Psoas muscle (tissue), 8 donors: ENCODE measurements around the gene ASB2. TPM values are rescaled to one million over a fixed set of nuclear protein-coding genes. Genes with fewer than 3 reads are reported as not detected.

Experiments
- ATAC-seq, 4 donors: fragments of 200-7000 bp; cut with Tn5 transposase; one replicate each; pipeline ENCODE4 v1.9.1; 2020; ENCODE audit warnings: moderate library complexity in 3 of 4, mild to moderate bottlenecking in 2 of 4
- DNase-seq, 2 donors: peaks; one replicate each; pipeline ENCODE4 v3.0.0-alpha.2; 2020
- H3K27ac ChIP-seq: fragments of 200-600 bp; one replicate; pipeline ENCODE4 v1.8.0; 2022
- H3K27me3 ChIP-seq, 3 donors: fragments of 200-600 bp in 1 of 3; one replicate each; pipeline versions ENCODE4 v1.6.1 to v1.8.0; 2013 to 2022; ENCODE audit warnings: low read length in 2 of 3, mild to moderate bottlenecking in 2 of 3, moderate library complexity in 1 of 3; ENCODE audit not compliant: insufficient read depth in 3 of 3
- H3K36me3 ChIP-seq, 2 donors: fragments of 200-600 bp in 1 of 2; one replicate each; pipeline versions ENCODE4 v1.6.1 to v1.8.0; 2013 to 2022; ENCODE audit warnings: low read depth in 1 of 2, mild to moderate bottlenecking in 1 of 2, moderate library complexity in 1 of 2; ENCODE audit not compliant: insufficient read depth in 1 of 2
- H3K4me1 ChIP-seq: fragments of 200-600 bp; one replicate; pipeline ENCODE4 v1.8.0; 2022
- H3K4me3 ChIP-seq: fragments of 200-600 bp; one replicate; pipeline ENCODE4 v1.8.0; 2022; ENCODE audit warnings: mild to moderate bottlenecking
- H3K9me3 ChIP-seq: fragments of 200-600 bp; one replicate; pipeline ENCODE4 v1.8.0; 2022
- WGBS, 3 donors: extraction: QIAGEN DNeasy Blood & Tissue Kit; methylation state at CpG; one replicate each; pipeline versions ENCODE4 v1.1.6 to v1.1.7; 2013; 5-methylcytosine and 5-hydroxymethylcytosine counted together
- intact Hi-C, 2 donors: fragments of 100-400 bp; cut with DNase I; formaldehyde crosslinking; loops; one replicate each; pipeline versions ENCODE4 v1.11.0 to v1.14.2; 2022
- polyA plus RNA-seq, 3 donors: library from polyadenylated mRNA; stranded (reverse); fragments of 200-250 nt; gene quantifications; one replicate each; pipeline ENCODE4 v1.2.3, GENCODE V29; 2013
- total RNA-seq, 4 donors: library from RNA; stranded (reverse); fragmentation: NEBNext Ultra II Directional in 2 of 4; extraction: Animal tissue kit (Norgen Biotek cat#: 25700) in 2 of 4; gene quantifications; one replicate each; pipeline versions ENCODE4 v1.2.1 to v1.2.4, GENCODE V29; 2021 to 2023
- TF ChIP-seq, protein P1 (sequence below): fragments of 200-600 bp; IDR thresholded peaks from one replicate; pipeline ENCODE4 v1.8.0; 2022; ENCODE audit warnings: antibody characterized with exemption
- donor health status: healthy with polysubstance abuse.
- donor health status: DM: no; HTN: no; CAD: no; lungs with moderate emphysema.
- donor health status: Bipolar disorder and iron deficiency.
- donor health status: healthy.
- donor health status: DM: yes; HTN: yes; CAD: no.
- donor health status: DM: no; HTN: no; CAD: no.
- donor health status: DM: no; HTN: no; CAD: no.
- donor health status: DM: yes; HTN: yes; CAD: no.

ASB2 gene
- total and polyA plus RNA-seq, 7 donors = 41.2 to 460 (median 230) TPM

DNA sequence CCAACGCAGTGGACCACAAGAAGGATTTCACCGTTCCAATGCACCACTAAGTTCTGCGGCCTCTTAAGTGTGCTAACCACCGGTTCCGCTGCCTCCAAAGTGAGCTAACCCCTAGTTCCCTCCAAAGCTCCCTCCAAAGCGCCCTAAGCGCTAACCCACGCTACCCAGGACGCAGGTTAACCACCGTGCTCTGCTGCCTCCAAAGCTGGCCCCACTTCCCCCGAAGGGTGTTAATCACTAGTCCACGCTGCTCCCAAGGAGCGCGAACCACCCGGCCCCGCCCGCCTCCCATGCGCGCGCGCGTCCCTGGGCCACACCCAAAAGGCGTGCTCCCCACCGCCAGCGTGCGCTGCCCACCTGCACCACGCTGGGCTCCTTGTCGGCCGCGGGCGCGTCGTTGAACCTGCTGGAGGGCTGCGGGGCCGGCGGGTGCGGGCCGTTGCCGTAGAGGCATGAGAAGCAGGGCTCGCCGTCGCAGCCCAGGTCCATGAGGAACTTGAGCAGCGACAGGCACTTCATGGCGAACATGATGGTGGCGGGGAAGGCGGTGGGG is 37.5 kb downstream of the ASB2 start:
- H3K4me1 ChIP-seq = peaks cover 72% of the 10 kb centered on the region
- 61 to 68% (median 68%) methylated on average over 45 to 46 of the region's 46 CpGs for WGBS, 3 donors

DNA sequence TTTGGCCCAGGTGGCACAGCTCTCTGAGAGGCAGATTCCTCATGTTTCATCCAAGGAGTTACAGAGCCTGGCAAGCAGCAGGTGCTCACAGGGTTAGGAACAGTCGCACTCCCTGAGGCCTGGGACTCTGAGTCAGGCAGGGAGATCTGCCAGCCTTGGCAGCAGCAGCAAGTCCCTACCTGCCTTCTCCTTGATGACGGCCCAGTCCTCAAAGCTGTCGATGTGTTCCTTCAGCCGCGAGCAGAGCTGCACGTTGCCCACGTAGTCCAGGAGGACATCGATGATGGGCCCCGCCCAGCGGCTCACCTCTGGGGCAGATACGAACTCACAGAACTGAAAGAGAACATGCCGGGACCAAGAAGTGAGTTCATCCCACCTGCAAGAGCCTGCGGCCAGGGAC is 38.9 kb downstream of the ASB2 start:
- intact Hi-C loops = loop anchor here (5.0 to 10.0 kb wide), 2 partner anchors 200 to 207 kb away; no protein-coding TSS in a partner anchor
- no peaks in the 10 kb centered on the region for H3K9me3 ChIP-seq
- H3K4me3 ChIP-seq = no peak overlapping the region
- no peaks in the 10 kb centered on the region for H3K27me3 ChIP-seq
- H3K27ac ChIP-seq = peak overlapping the region; percentile 98
- 50 to 74% (median 56%) methylated on average over 13 of the region's 13 CpGs for WGBS, 3 donors
- peaks cover 3 to 97% of the 10 kb centered on the region in 2 donors for H3K36me3 ChIP-seq
- peaks cover 62% of the 10 kb centered on the region for H3K4me1 ChIP-seq
- TF ChIP-seq, protein P1, sequence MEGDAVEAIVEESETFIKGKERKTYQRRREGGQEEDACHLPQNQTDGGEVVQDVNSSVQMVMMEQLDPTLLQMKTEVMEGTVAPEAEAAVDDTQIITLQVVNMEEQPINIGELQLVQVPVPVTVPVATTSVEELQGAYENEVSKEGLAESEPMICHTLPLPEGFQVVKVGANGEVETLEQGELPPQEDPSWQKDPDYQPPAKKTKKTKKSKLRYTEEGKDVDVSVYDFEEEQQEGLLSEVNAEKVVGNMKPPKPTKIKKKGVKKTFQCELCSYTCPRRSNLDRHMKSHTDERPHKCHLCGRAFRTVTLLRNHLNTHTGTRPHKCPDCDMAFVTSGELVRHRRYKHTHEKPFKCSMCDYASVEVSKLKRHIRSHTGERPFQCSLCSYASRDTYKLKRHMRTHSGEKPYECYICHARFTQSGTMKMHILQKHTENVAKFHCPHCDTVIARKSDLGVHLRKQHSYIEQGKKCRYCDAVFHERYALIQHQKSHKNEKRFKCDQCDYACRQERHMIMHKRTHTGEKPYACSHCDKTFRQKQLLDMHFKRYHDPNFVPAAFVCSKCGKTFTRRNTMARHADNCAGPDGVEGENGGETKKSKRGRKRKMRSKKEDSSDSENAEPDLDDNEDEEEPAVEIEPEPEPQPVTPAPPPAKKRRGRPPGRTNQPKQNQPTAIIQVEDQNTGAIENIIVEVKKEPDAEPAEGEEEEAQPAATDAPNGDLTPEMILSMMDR = no peak
- peak; percentile 26 to 68 (median 52) for ATAC-seq
- peak; percentile 52 to 89 for DNase-seq

More for the DNA sequence above, 37.5 kb downstream of the ASB2 start:
- TF ChIP-seq, protein P1 = no peak
- H3K36me3 ChIP-seq = peaks cover 3 to 97% of the 10 kb centered on the region in 2 donors
- DNase-seq = no peak
- no peak for ATAC-seq
- H3K4me3 ChIP-seq = no peak overlapping the region
- intact Hi-C loops = loop anchor here (1.0 to 10.0 kb wide), 3 partner anchors 64 to 206 kb away; no protein-coding TSS in a partner anchor
- peak overlapping the region; percentile 98 for H3K27ac ChIP-seq
- no peaks in the 10 kb centered on the region for H3K9me3 ChIP-seq
- H3K27me3 ChIP-seq = no peaks in the 10 kb centered on the region

DNA sequence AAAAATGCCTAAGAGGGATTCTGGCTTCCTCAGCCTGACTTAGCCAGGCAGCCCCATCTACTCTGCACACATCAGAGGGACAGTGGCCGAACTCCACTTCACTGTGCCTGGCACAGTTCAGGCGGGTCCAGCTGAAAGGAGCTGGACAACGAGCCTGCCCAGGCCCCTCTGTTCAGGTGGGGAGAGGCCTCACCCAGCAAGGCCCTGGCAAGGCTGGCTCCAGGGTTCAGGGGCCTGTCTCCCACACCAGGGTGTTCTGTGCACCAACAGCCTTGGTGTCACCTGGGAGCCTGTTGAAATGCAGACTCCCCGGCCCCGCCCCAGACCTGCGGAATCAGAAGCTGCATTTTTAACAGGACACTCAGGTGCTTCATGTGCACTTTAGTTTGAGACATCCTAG is 39.4 kb downstream of the ASB2 start:
- intact Hi-C loops = loop anchor here (5.0 to 10.0 kb wide), 2 partner anchors 200 to 208 kb away; no protein-coding TSS in a partner anchor
- ATAC-seq = no peak
- TF ChIP-seq, protein P1 = no peak
- Histone ChIP-seq H3K27me3 (no peaks in the 10 kb centered on the region), H3K9me3 (no peaks in the 10 kb centered on the region), H3K27ac (peak overlapping the region; percentile 98), H3K4me3 (no peak overlapping the region), H3K36me3 (peaks cover 3 to 97% of the 10 kb centered on the region in 2 donors), H3K4me1 (peaks cover 57% of the 10 kb centered on the region)
- DNase-seq = no peak
- 82 to 88% (median 84%) methylated on average over 6 of the region's 6 CpGs for WGBS, 3 donors

DNA sequence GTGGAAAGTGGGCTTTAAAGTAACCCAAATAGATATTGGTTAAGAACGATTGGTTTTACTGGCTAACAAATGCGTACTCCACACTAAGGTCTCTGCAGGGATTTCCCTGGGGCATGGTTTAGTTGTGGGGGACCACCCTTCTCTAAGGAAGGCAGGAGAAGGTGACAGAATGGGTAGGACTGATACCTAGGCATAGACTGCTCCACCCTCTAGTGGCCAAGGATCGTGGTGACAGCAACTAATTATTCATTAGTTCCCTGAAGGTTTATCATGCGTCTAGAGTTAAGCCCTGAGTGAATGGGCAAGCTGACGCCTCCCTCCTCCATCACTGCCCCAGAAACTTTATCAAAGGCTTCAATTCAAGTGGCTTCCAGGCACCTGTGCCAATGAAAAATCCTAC is 40.1 kb downstream of the ASB2 start:
- peak overlapping the region; percentile 98 for H3K27ac ChIP-seq
- no peaks in the 10 kb centered on the region for H3K27me3 ChIP-seq
- ATAC-seq (no peak), DNase-seq (no peak)
- H3K4me3 ChIP-seq = no peak overlapping the region
- no peaks in the 10 kb centered on the region for H3K9me3 ChIP-seq
- intact Hi-C loops = loop anchor here (5.0 to 10.0 kb wide), 2 partner anchors 201 to 209 kb away; no protein-coding TSS in a partner anchor
- peaks cover 50% of the 10 kb centered on the region for H3K4me1 ChIP-seq
- peaks cover 3 to 97% of the 10 kb centered on the region in 2 donors for H3K36me3 ChIP-seq
- 45 to 48% (median 46%) methylated on average over 5 of the region's 5 CpGs for WGBS, 3 donors
- TF ChIP-seq, protein P1 = peak; percentile 36
